HepG2 (cell line): Measurements from ENCODE around the gene PIK3IP1. TPM values are rescaled to one million over a fixed set of nuclear protein-coding genes. Genes with fewer than 3 reads are reported as not detected.
A peak's percentile ranks its signal among the peaks of the same experiment; 100 is the strongest.

Experiments used
- CHCHD3 ChIP-seq: sonication (generic); formaldehyde crosslinking; IDR thresholded peaks from 2 replicates; pipeline ENCODE4 v1.8.0; 2022; ENCODE audit warnings: mild to moderate bottlenecking, missing genetic modification reagents, moderate library complexity
- EEA1 ChIP-seq: sonication (generic); formaldehyde crosslinking; IDR thresholded peaks from 2 replicates; pipeline ENCODE4 v1.5.1; 2020; ENCODE audit warnings: mild to moderate bottlenecking, missing genetic modification reagents, borderline replicate concordance
- GATAD2A ChIP-seq: IDR thresholded peaks from 2 replicates; pipeline ENCODE4 v1.6.1; 2016
- GMEB1 ChIP-seq: sonication (generic); formaldehyde crosslinking; IDR thresholded peaks from 2 replicates; pipeline ENCODE4 v1.5.1; 2020; ENCODE audit warnings: missing genetic modification reagents, mild to moderate bottlenecking, borderline replicate concordance
- GTF3A ChIP-seq: sonication (generic); formaldehyde crosslinking; conservative IDR thresholded peaks from 2 replicates; pipeline ENCODE4 v1.4.0; 2020; ENCODE audit warnings: mild to moderate bottlenecking, missing genetic modification reagents
- HDAC1 ChIP-seq: sonication (generic); formaldehyde crosslinking; IDR thresholded peaks from 2 replicates; pipeline ENCODE4 v1.5.1; 2020; ENCODE audit warnings: mild to moderate bottlenecking, missing genetic modification reagents
- HNRNPH1 ChIP-seq: fragments of 200-400 bp; formaldehyde crosslinking; optimal IDR thresholded peaks from 2 replicates; pipeline ENCODE3; 2017; ENCODE audit warnings: mild to moderate bottlenecking, low read depth, low read length
- HNRNPK ChIP-seq: fragments of 200-400 bp; formaldehyde crosslinking; IDR thresholded peaks from 2 replicates; pipeline ENCODE4 v1.6.1; 2018; ENCODE audit warnings: low read length, low read depth, moderate library complexity, mild to moderate bottlenecking; ENCODE audit not compliant: poor library complexity, severe bottlenecking
- KDM5B ChIP-seq: sonication (generic); formaldehyde crosslinking; IDR thresholded peaks from 2 replicates; pipeline ENCODE4 v1.4.0; 2020; ENCODE audit warnings: missing genetic modification reagents, mild to moderate bottlenecking, borderline replicate concordance
- MAF1 ChIP-seq: sonication (generic); formaldehyde crosslinking; IDR thresholded peaks from 2 replicates; pipeline ENCODE4 v1.5.0; 2020; ENCODE audit warnings: missing genetic modification reagents, borderline replicate concordance
- NKX3-1 ChIP-seq: sonication (generic); formaldehyde crosslinking; IDR thresholded peaks from 2 replicates; pipeline ENCODE4 v1.5.0; 2020; ENCODE audit warnings: missing genetic modification reagents
- PHF20 ChIP-seq: sonication (generic); formaldehyde crosslinking; IDR thresholded peaks from 2 replicates; pipeline ENCODE4 v1.5.0; 2020; ENCODE audit warnings: mild to moderate bottlenecking, missing genetic modification reagents
- PLRG1 ChIP-seq: fragments of 450-650 bp; conservative IDR thresholded peaks from 2 replicates; pipeline ENCODE4 v1.6.1; 2016
- PTBP1 ChIP-seq: fragments of 200-400 bp; formaldehyde crosslinking; IDR thresholded peaks from 2 replicates; pipeline ENCODE4 v1.6.1; 2018; ENCODE audit warnings: low read length, low read depth; ENCODE audit not compliant: poor library complexity, severe bottlenecking
- SNAPC5 ChIP-seq: sonication (generic); formaldehyde crosslinking; IDR thresholded peaks from 2 replicates; pipeline ENCODE4 v1.8.1; 2023; ENCODE audit warnings: mild to moderate bottlenecking, missing genetic modification reagents, borderline replicate concordance
- TRIM22 ChIP-seq: fragments of 450-650 bp; IDR thresholded peaks from 2 replicates; pipeline ENCODE4 v1.6.1; 2017
- TSC22D2 ChIP-seq: sonication (generic); formaldehyde crosslinking; IDR thresholded peaks from 2 replicates; pipeline ENCODE4 v1.5.1; 2020; ENCODE audit warnings: missing genetic modification reagents, mild to moderate bottlenecking, borderline replicate concordance
- ZFP36L1 ChIP-seq: sonication (generic); formaldehyde crosslinking; IDR thresholded peaks from 2 replicates; pipeline ENCODE4 v1.8.0; 2022; ENCODE audit warnings: mild to moderate bottlenecking, missing genetic modification reagents, moderate library complexity
- ZFP36L2 ChIP-seq: sonication (generic); formaldehyde crosslinking; IDR thresholded peaks from 2 replicates; pipeline ENCODE4 v1.4.0; 2020; ENCODE audit warnings: missing genetic modification reagents
- ZFYVE20 ChIP-seq: sonication (generic); formaldehyde crosslinking; IDR thresholded peaks from 2 replicates; pipeline ENCODE4 v1.8.0; 2023; ENCODE audit warnings: low read depth, mild to moderate bottlenecking, moderate library complexity, missing genetic modification reagents, borderline replicate concordance
- ZNF138 ChIP-seq: sonication (generic); formaldehyde crosslinking; IDR thresholded peaks from 2 replicates; pipeline ENCODE4 v1.5.0; 2020; ENCODE audit warnings: mild to moderate bottlenecking, low read depth, missing genetic modification reagents
- ZNF17 ChIP-seq: sonication (generic); formaldehyde crosslinking; IDR thresholded peaks from 2 replicates; pipeline ENCODE4 v1.5.0; 2020; ENCODE audit warnings: mild to moderate bottlenecking, missing genetic modification reagents
- ZNF333 ChIP-seq: sonication (generic); formaldehyde crosslinking; IDR thresholded peaks from 2 replicates; pipeline ENCODE4 v1.4.0; 2020; ENCODE audit warnings: mild to moderate bottlenecking, missing genetic modification reagents, borderline replicate concordance
- ZNF33A ChIP-seq: sonication (generic); formaldehyde crosslinking; IDR thresholded peaks from 2 replicates; pipeline ENCODE4 v1.5.1; 2020; ENCODE audit warnings: missing genetic modification reagents, mild to moderate bottlenecking, moderate library complexity, borderline replicate concordance
- ZNF605 ChIP-seq: sonication (generic); formaldehyde crosslinking; IDR thresholded peaks from 2 replicates; pipeline ENCODE4 v1.8.0; 2022; ENCODE audit warnings: mild to moderate bottlenecking, missing genetic modification reagents
- ZNF672 ChIP-seq: sonication (generic); formaldehyde crosslinking; IDR thresholded peaks from 2 replicates; pipeline ENCODE4 v1.8.1; 2022; ENCODE audit warnings: missing genetic modification reagents
- ZNF737 ChIP-seq: sonication (generic); formaldehyde crosslinking; IDR thresholded peaks from 2 replicates; pipeline ENCODE4 v1.5.0; 2020; ENCODE audit warnings: missing genetic modification reagents, mild to moderate bottlenecking, borderline replicate concordance
- ZNF776 ChIP-seq: sonication (generic); formaldehyde crosslinking; IDR thresholded peaks from 2 replicates; pipeline ENCODE4 v1.4.0; 2020; ENCODE audit warnings: mild to moderate bottlenecking, missing genetic modification reagents
- ZSCAN31 ChIP-seq: sonication (generic); formaldehyde crosslinking; IDR thresholded peaks from 2 replicates; pipeline ENCODE4 v1.5.0; 2020; ENCODE audit warnings: low read depth, mild to moderate bottlenecking, missing genetic modification reagents
- polyA plus RNA-seq, 8 experiments: library from polyadenylated mRNA; depleted of rRNA in 3 of 8; stranded (reverse) in 7 of 8; unstranded in 1 of 8; fragments of >200 nt; fragmentation: Illumina TruSeq in 4 of 8; extraction: Trizol in 4 of 8; gene quantifications; 2 replicates each; pipeline versions ENCODE4 v1.2.1 to v1.2.3, GENCODE V29; 2011 to 2016; ENCODE audit warnings: low read depth in 4 of 8, missing spikeins in 1 of 8, mixed read lengths in 1 of 8; ENCODE audit not compliant: insufficient read depth in 1 of 8
- total RNA-seq, 5 experiments: library from RNA; depleted of rRNA; stranded (reverse); fragments of >200 nt; fragmentation: Illumina TruSeq; extraction: Trizol; gene quantifications; 2 replicates each; pipeline ENCODE4 v1.2.3, GENCODE V29; 2016; ENCODE audit warnings: low read depth in 1 of 5

Gene PIK3IP1
- total and polyA plus RNA-seq, 2 of the 13 experiments (the other 11 are each of a cell fraction or from before 2014, with no cell fraction given): 1.3 to 2.5 TPM

GRCh38 chr22:31292236-31292989 is at the start of gene PIK3IP1 (continued):
- no peak for TF ChIP-seq ZSCAN31
- TF ChIP-seq TSC22D2: no peak
- no peak for TF ChIP-seq ZNF17 (CRISPR knock-in tag)
- no peak for TF ChIP-seq ZNF333 (CRISPR knock-in tag)
- no peak for TF ChIP-seq CHCHD3 (CRISPR knock-in tag)
- TF ChIP-seq PLRG1: no peak
- TF ChIP-seq PHF20 (CRISPR knock-in tag): no peak
- TF ChIP-seq GATAD2A: peak; percentile 67
- TF ChIP-seq GTF3A (CRISPR knock-in tag): no peak
- no peak for TF ChIP-seq PTBP1
- no peak for TF ChIP-seq ZFP36L2
- TF ChIP-seq TRIM22: no peak
- TF ChIP-seq MAF1 (CRISPR knock-in tag): no peak
- peak; percentile 41; the same call in 1 of the 2 replicates for TF ChIP-seq GMEB1 (CRISPR knock-in tag)
- TF ChIP-seq ZNF138 (CRISPR knock-in tag): no peak
- TF ChIP-seq ZNF33A: peak; percentile 6; the same call in 1 of the 2 replicates
- TF ChIP-seq ZNF737 (CRISPR knock-in tag): no peak
- TF ChIP-seq HDAC1: 0 out of 2 replicates have a peak, but pooled peaks have one; percentile 32
- no peak for TF ChIP-seq HNRNPH1
- TF ChIP-seq HNRNPK: no peak
- no peak for TF ChIP-seq ZNF672 (CRISPR knock-in tag)
- TF ChIP-seq NKX3-1: no peak; the same call in 1 of the 2 replicates
- peak; percentile 56; the same call in 1 of the 2 replicates for TF ChIP-seq ZFP36L1 (CRISPR knock-in tag)
- no peak for TF ChIP-seq ZFYVE20 (CRISPR knock-in tag)
- TF ChIP-seq ZNF776 (CRISPR knock-in tag): no peak
- no peak for TF ChIP-seq SNAPC5
- TF ChIP-seq KDM5B (CRISPR knock-in tag): no peak
- no peak for TF ChIP-seq EEA1
- TF ChIP-seq ZNF605 (CRISPR knock-in tag): peak; percentile 32; the same call in 1 of the 2 replicates
